Measurements from ENCODE around the gene POLG2.

GRCh38 chr17:64494121-64494520 is 2.7 kb downstream of the POLG2 start:
- no peak for TF ChIP-seq CTCF (IDR thresholded peaks at IDR 0.05)
- no peak for TF ChIP-seq POLR2AphosphoS5 (IDR thresholded peaks at IDR 0.05)
